GM18870 (cell line): Measurements from ENCODE around the gene HAND1.

ENCODE experiments used
- ATAC-seq: cut with Tn5 transposase; IDR thresholded peaks from one replicate; pipeline ENCODE4 v1.9.1; 2021; ENCODE audit warnings: moderate library complexity; ENCODE audit not compliant: unreplicated experiment

Gene HAND1

DNA sequence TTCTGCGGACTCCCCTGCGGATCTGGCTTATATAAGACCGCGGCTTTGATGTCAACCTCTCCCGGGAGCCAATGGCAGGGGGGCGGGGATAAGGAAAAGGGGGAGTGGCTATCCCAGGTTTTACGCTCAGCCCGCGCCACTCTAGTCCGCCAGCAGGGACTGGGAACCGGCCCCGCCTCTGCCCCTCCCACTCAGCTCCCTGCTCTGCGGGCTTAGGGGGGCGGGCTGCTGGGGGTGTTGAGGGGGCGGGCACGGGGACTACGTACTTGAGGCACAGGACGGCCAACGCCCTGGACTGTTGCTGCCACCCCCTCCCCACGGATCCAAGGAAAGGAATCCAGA is at the start of gene HAND1:
HAND1 (minus strand) TSS at position 4 of the 342 bp plus-strand sequence. CDS start 219 bp downstream, outside the sequence.
- ATAC-seq, result no peak

DNA sequence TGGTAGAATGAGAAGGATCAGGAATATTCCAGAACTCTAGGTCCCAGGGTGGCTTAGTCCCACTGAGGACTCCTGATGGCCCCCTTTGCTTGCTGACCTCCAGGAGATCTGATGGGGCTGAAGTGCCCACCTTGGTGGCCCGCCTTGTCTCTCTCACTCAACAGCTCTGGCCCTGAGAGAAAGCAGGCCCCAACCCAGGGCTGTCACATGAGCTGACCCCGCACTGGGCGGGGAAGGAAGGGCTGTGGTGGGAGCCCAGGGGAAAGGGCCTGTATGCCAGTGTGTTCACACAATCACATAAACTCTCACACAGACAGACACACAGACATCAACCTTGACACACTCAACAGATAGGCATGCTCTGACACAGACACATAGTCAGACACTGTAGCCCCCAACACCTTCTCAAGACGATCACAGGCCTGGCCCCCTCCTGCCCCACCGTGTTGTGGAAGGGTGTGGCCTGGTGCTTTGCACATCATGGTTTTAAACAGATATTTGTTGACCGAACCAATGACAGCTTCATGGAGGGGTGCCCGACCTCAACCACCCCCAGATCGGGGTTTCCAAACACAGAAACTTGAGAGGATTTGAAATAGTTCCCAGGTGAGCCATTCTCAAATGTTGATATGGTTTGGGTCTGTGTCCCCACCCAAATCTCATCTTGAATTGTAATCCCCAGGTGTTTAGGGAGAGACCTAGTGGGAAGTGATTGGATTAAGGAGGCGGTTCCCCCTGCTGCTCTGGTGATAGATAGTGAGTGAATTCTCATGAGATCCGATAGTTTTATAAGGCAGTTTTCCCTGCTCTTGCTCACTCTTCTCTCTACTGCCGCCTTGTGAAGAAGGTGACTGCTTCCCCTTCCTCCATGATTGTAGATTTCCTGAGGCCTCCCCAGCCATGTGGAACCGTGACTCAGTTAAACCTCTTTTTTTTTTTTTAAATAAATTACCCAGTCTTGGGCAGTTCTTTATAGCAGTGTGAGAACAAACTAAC is 48.5 kb upstream of the HAND1 start:
- ATAC-seq, result no peak

DNA sequence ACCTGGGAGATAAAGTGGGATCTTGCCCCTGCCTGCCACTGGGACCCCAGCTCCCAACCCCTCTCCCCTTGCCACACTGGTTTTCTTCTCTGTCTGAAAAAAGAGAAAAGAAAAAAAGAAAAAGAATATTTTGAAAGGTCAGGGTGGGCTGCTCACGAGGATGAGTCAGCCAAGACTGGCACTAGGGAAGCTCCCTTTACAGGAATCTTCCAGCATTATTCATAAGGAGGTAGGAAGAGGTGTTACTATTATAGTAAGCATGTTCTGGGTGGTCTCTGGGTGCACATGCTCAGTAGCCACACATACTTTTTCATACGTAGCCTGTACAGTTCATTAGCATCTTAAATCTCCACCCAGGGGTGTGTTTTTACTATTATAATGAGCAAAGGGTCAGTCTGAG is 46.8 kb upstream of the HAND1 start:
- no peak for ATAC-seq

DNA sequence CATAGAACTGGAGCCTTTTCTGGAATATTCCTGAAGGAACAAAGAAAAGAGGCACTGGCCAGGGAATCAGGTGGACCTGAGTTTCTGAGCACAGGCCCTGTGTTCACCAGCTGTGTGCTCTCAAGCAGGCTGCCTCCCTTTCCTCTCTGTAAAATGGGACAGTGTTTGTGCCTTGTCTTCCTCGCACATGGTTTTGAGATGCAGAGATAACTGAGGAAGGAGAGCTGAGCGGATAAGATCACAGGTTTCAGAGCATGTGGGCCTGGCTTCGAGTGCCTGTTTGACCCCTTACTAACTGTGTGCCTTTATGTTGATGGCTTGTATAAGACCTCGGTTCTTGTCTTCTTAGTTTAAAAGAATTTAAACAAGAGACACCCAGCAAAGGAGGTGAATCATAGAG is 46.2 kb upstream of the HAND1 start:
- no peak for ATAC-seq

DNA sequence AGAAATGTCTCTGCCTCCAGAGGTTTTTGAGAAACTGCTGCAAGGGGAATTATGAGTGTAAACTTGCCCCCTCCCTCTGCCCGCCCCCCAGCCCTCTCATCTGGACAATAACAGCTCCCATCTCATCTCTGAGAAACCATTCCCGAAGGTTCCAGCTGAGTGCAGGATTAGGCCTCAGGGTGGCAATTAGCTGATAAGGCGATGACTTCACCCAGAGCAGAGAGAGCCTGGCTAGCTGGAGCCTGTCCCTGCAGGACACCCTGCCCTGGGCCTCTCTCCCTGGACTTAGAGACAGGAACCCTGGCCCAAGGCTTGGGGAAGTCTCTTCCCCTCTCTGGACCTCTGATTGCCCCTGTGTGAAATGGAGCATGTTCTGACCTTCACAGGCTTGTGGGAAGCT is 45.7 kb upstream of the HAND1 start:
- ATAC-seq, result no peak

DNA sequence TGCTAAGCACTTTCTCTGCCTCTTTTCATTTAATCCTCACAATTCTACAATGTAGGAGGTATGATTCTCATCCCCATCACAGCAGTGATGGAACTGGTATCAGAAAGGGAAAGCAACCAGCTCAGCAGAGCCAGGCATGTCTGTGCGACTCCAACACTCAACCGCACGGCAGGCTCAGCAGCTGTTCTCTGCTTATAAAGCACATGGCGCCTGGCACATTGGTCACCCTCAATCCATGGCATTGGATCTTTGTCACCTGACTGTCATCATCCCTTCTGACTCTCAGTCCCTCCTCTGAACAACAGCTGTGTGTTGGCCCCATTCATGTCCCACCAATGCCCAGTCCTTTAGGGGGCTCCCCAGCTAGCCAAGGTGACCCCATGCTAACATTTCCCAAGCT is 45.1 kb upstream of the HAND1 start:
- ATAC-seq, result no peak

DNA sequence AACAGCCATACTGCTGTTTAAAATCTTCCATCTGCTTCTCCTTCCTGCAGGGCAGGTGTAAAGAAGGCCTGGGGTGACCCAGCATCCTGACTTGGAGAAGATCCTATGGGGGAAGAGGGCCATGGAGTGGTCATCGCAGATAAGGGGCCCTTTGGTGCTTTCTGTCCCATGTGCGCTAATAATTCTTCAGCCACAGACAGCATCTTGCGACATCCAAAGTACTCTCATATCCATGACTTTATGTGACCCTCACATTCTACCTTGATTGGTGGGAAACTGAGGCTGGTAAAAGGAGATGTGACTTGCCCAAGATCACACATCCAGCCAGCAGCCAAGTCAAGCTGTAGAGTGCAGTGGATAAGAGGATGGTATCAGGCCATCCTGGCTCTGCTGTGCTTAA is 44.3 kb upstream of the HAND1 start:
- ATAC-seq, result no peak

DNA sequence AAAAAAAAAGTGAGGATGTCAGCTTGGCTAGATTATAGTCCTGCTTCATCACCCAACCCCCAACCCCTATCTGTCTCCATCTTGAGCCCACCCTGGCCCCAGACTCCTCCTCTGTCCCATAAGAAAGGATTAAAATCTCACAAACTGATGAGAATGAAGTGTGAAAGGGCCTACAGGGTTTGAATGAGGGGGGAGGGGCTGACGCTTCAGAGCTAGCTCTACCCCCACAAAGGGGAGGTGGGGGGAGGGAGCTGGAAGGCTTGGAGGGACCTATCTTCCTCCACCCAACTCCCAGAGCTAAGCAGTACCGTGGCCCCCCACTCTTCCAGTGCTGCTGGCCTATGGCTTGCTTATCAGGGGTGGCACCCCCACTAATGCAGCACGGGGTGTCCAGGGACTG is 43.7 kb upstream of the HAND1 start:
- ATAC-seq, result no peak

DNA sequence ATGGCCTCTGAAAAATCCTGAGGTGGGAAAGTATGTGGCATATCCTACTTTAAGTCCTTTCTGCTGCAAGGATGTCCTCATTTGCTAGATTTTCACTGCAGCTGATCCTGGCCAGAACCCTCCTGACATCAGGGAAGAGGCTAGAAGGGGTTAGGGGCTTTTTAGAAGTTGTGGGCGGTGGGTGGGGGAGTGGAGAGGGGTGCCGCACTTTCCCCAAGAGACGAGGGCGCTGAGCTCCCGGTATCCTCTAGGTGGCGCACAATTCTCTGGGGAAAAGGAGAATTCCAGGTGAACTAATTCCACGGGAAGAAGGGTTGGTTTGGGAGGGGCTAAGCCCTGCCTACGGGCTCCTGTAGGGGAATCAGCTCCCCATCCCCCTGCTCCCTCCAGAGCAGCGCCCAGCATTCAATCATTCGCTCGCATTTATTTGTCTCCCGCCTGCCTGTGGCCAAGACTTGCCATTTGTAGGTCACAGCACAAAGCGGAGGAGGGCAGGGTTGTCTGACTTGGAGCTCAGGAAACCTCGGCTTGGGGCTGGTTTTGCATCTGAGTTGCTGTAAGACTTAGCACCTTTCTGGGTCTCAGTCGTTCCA is 42.9 kb upstream of the HAND1 start:
- ATAC-seq, result no peak

DNA sequence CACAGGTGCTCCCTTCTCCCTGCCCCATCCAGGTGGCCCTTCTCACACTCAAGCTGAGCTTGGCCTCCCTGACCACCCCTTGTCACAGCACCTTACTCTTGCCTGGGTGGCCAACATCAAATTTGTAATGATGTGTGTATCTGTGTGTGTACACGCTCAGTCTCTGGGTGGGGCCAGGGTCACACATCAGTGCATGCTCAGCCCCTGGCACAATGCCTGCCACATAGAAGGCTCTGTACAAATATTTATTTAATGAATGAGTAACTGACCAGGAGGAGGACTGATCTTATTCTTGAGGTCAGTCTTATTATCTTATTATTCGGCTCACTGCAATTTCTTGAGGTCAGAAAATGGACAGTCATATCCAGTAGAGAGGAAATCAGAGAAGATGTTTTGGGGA is 41.3 kb upstream of the HAND1 start:
- no peak for ATAC-seq

DNA sequence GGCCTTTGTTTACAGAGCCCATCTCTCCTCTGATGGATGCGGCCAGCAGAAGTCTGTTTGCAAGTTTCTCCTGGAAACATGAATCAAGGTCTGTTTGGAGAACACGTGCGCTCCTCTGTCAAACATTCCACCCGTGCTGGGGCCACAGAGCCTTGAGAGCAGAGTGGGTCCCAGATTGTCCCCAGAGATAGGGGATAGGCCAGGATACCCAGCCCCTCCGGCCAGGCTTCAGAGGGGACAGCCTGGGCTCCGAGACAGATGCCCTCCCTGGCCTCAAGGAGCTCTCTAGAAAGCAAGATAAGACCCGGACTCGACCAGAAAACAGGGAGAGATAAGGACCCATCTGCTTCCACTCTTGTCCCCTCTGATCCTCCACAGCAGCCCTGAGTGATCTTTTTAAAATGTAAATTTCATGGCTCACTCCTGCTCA is 40.4 kb upstream of the HAND1 start:
- ATAC-seq, result no peak

DNA sequence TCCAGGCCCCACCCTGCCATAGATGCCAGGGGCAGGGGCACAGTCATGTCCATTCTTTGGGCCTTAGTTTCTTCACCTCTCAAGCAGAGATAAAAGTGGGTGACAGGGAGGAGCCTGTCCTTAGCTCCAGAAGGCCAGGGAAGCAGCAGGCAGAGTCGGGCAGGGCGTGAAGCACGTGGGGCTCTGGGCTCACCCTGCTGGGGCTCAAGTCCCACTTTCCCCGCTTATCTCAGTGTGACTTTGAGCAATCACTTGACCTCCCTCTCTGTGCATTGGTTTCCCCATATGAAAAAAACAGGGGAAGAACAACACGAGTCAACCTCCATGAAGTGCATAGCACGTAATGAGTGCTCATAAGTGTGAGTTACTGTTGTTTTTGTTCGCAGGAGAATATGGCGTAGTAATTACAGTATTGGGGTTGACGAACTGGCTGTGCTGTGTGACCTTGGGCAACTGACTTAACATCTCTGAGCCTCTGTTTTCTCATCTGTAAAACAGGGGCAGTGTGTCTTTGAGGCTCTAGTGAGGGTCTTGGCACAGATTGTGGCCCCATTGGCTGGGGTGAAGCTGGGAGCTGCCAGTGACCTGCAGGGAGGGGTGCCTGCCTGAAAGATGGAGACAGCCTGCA is 39.9 kb upstream of the HAND1 start:
- ATAC-seq, result no peak

DNA sequence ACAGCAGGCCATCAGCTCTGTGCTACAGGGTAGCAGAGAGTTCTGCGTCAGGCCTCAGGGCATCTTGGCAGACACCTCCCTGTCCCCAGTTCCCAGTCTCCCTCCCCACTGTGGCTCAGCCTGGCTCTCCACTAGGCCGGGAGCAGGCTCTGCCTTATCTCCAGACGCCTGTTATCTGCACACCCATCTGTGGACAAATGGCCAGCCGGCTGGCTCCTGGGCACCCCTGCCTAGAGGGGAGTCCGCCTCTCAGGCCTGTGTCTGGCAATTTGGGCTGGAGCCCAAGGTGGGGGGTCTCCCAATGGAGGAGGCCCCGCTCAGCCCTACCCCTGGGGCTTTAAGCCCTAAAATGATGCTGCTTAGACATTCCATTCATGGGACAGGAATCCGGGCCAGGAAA is 39.2 kb upstream of the HAND1 start:
- ATAC-seq, result no peak

DNA sequence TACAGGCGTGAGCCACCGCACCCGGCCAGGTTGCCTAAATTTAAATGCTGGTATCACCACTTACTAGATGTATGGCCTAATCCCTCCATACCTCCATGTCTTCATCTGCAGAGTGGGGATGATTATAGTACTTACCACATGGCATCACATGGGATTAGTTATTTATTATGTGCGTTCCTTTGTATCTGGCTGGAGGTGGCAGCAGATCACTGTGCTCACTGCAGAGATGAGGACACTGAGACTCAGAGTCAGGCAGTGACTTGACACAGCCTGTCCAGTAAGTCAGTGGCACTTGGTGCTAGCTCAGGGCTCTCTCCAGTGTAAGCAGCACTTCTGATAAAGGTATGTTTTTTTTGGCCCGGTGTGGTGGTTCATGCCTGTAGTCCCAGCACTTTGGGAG is 38.4 kb upstream of the HAND1 start:
- ATAC-seq, result no peak

DNA sequence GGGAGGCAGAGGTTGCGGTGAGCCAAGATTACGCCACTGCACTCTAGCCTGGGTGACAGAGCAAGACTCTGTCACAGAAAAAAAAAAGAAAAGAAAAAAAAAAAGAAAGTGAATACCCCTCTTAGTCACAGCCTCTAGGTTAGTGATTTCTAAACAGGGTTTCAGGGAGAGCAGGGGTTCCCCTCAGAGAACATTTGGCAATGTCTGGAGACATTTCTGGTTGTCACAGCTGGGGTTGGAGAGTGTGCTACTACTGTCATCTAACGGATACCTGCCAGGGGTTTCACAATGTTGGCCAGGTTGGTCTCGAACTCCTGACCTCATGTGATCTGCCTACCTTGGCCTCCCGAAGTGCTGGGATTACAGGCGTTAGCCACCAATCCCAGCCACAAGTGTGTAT is 37.5 kb upstream of the HAND1 start:
- peak; percentile 75 for ATAC-seq

DNA sequence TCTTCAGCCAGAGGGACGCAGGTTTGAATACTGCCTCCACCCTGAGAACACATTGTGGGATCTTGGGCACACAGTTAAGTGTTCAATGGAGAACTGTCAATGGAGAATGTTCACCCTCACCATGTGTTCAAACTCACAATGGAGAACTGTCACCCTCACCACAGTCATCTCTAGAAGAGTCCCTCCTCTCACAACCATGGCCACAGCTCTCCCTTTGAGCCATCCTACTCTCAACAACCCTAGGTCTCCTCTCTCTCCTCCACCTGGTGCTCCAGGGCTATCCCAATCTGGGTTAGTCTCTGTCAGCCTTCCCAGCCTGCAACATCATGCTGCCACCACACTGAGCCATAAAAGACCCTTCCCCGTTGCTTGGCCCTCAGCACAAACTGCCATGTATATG is 36.3 kb upstream of the HAND1 start:
- ATAC-seq, result no peak

DNA sequence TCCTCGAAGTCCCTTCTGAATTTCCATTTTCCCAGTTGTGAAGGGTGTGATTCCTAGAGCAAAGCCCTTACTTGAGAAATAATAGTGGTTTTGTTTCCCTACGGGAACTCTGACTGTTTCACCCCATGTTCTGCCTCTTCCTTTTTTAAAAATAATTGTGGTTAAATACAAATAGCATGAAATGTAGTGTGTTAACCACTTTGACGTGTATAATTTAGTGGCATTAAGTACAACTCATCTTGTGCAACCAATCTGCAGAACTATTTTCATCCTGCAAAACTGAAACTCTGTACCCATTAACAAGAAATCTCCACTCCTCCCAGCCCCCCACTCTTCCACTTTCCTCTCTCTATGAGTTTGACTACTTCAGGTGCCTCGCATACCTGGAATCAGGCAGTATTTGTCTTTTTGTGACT is 35.6 kb upstream of the HAND1 start:
- ATAC-seq, result peak; percentile 51

DNA sequence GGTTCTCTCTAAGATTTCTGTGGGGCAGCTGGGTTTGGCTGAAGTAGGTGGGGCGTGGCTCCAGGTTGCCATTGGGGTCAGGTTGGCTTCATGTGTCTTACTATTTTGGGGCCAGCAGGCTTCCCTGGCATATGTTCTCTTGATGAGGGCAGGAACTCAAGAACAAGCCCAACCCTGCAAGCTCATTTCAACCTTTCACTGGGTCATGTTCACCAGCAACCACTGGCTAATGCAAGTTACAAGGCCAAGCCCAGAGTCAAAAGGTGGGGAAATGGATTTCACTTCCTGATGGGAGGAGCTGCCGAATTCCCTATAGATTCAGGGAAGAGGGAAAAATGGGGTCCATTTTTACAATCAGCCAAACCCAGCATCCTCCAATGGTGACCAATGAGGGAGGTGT is 34.0 kb upstream of the HAND1 start:
- ATAC-seq, result no peak

DNA sequence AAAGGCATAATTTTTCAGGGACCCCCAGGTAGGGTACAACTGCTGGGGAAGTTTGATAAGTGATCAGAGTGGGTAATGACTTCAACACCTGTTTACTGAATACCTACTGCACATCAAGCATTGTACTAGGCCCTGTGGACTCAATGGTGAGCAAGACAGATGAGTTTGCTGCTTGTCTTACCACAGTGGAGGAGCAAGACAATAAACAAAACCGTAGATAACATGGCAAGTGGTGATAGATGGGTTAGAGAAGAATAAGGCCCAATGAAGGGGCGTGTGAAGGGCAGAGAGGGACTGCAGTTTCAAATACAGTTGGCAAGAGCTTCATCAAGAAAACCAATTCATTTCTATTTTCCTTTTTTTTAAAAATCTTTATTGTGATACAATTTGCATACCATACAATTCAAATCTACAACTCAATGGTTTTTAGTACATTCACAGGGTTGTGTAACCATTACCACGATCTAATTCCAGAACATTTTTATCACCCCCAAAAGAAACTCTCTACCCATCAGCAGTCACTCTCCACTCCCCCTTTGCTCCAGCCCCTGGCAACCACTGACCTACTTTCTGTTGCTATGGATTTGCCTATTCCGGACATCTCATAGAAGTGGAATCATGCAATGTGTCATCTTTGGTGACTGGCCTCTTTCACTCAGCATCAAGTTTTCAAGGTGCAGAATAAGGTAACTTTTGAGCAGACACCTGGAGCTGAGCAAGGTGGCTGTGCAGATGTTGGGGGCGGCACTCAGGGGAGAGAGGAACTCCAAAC is 31.9 kb upstream of the HAND1 start:
- ATAC-seq, result no peak

DNA sequence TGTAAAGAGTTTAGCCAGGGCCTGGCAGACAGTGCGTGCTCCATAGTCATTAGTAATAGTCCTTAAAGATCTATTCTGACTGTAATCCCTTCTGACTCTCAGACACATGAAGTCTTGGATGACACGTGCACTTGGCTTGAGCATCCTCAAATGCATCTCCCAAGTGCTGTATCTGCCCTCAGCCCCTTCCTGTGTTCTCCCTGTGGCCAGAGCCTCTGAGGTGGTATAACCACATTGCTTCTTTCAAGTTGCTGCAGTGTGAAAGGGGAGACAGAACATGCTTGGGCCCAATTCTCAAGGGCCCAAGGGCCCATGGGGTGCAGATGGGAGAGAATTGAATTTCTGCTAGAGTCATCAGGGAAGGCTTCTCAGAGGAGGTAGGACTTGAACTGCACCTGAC is 30.1 kb upstream of the HAND1 start:
- no peak for ATAC-seq

DNA sequence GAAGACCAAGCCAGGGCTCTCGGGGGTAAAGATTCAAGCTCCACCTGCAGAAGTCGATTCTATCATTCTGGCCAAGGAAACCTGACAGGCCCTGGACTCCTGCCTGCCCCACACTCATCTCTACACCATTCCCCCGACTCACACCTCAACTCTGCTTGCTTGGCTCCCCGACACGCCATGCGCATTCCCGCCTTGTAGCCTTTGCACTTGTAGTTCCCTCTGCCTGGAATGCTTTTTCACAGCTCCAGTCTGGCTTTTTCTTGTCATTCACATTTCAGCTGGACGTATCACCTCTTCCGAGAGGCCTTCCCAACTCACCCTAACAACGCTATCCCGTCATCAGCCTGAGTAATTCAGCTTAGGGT is 28.7 kb upstream of the HAND1 start:
- no peak for ATAC-seq
